Activated B cell treated with CpG ODN at 0.5 μM for 24 hours (primary cell): Measurements from ENCODE around the gene PARM1. TPM values are rescaled to one million over a fixed set of nuclear protein-coding genes. Genes with fewer than 3 reads are reported as not detected.
"Not testable (repeated sequence)": the region's sequence is repeated elsewhere in the genome, so short reads cannot be mapped to it uniquely, and the experiment has no call there.

ENCODE experiments used
- ATAC-seq: fragments of 200-7000 bp; cut with Tn5 transposase; one replicate; pipeline ENCODE4 v1.10.0; 2021; ENCODE audit warnings: low read depth, mild to moderate bottlenecking, moderate library complexity
- CTCF ChIA-PET: fragments of 350-600 bp; sonication (Branson Sonifier 250); formaldehyde crosslinking; loops from one replicate; lab custom pipeline; 2021; ENCODE audit warnings: antibody characterized with exemption; lab: Charles Lee
- POLR2A ChIA-PET: fragments of 350-600 bp; sonication (Branson Sonifier 250); formaldehyde crosslinking; loops from one replicate; lab custom pipeline; 2021; ENCODE audit warnings: antibody characterized with exemption; lab: Charles Lee
- DNase-seq: peaks from one replicate; pipeline ENCODE4 v3.0.0; 2022
- H3K27ac Mint-ChIP-seq: one replicate; pipeline ENCODE4 v1.8.0; 2020; ENCODE audit warnings: mixed read lengths
- H3K27me3 Mint-ChIP-seq: one replicate; pipeline ENCODE4 v1.8.0; 2021; ENCODE audit warnings: mixed read lengths
- H3K36me3 Mint-ChIP-seq: one replicate; pipeline ENCODE4 v1.8.0; 2021; ENCODE audit warnings: low read depth, mixed read lengths
- H3K4me1 Mint-ChIP-seq: one replicate; pipeline ENCODE4 v1.8.0; 2021; ENCODE audit warnings: mixed read lengths
- H3K4me3 Mint-ChIP-seq: one replicate; pipeline ENCODE4 v1.8.0; 2020; ENCODE audit warnings: mild to moderate bottlenecking, mixed read lengths
- H3K9me3 Mint-ChIP-seq: one replicate; pipeline ENCODE4 v1.8.0; 2020; ENCODE audit warnings: mixed read lengths
- CTCF ChIP-seq: fragments of 200-600 bp; IDR thresholded peaks from one replicate; pipeline ENCODE4 v1.8.0; 2022; ENCODE audit warnings: antibody characterized with exemption, mild to moderate bottlenecking
- intact Hi-C: fragments of 100-400 bp; cut with micrococcal nuclease; formaldehyde crosslinking; loops from one replicate; pipeline ENCODE4 v1.15.1; 2024
- total RNA-seq: library from RNA; stranded (reverse); gene quantifications from 2 replicates; pipeline ENCODE4 v1.2.3, GENCODE V29; 2022

Gene PARM1
- total RNA-seq, 1 donor from 2014 or later = 6.5 TPM

GRCh38 chr4:74983253-74983635 is 50.3 kb downstream of the PARM1 start:
- intact Hi-C loops = no loop called here
- Mint-ChIP-seq H3K4me3 (no peak overlapping the region), H3K27ac (no peak overlapping the region), H3K36me3 (peaks cover 5% of the 10 kb centered on the region), H3K9me3 (peaks cover 16% of the 10 kb centered on the region), H3K27me3 (no peaks in the 10 kb centered on the region), H3K4me1 (no peaks in the 10 kb centered on the region)
- TF ChIP-seq CTCF = no peak
- CTCF ChIA-PET = no interaction called here
- ATAC-seq (no peak), DNase-seq (no peak)
- POLR2A ChIA-PET = no interaction called here

GRCh38 chr4:74990276-74990875 is 57.5 kb downstream of the PARM1 start:
- no peak for ATAC-seq
- no peaks in the 10 kb centered on the region for H3K27me3 Mint-ChIP-seq
- H3K27ac Mint-ChIP-seq = no peak overlapping the region
- intact Hi-C loops = no loop called here
- peaks cover 5% of the 10 kb centered on the region for H3K9me3 Mint-ChIP-seq
- no peak overlapping the region for H3K4me3 Mint-ChIP-seq
- POLR2A ChIA-PET = interaction anchor here (1.0 kb wide), 1 partner anchor 56 kb away, joined by 3 read pairs; no protein-coding TSS in a partner anchor
- TF ChIP-seq CTCF = no peak
- DNase-seq = no peak
- peaks cover 3% of the 10 kb centered on the region for H3K36me3 Mint-ChIP-seq
- CTCF ChIA-PET = no interaction called here
- H3K4me1 Mint-ChIP-seq = no peaks in the 10 kb centered on the region

GRCh38 chr4:74994436-74994835 is 61.5 kb downstream of the PARM1 start:
- H3K4me3 Mint-ChIP-seq, H3K36me3 Mint-ChIP-seq, CTCF ChIA-PET, H3K9me3 Mint-ChIP-seq, POLR2A ChIA-PET, H3K27ac Mint-ChIP-seq, DNase-seq, H3K27me3 Mint-ChIP-seq, ATAC-seq, H3K4me1 Mint-ChIP-seq, intact Hi-C loops: not testable (repeated sequence)

- ChIA-PET CTCF (no interaction called here), POLR2A (no interaction called here)
- no peak overlapping the region for H3K4me3 Mint-ChIP-seq
- H3K36me3 Mint-ChIP-seq = no peaks in the 10 kb centered on the region
- no peak for TF ChIP-seq CTCF
- H3K27me3 Mint-ChIP-seq = no peaks in the 10 kb centered on the region
- no peak for DNase-seq
- peaks cover 5% of the 10 kb centered on the region for H3K4me1 Mint-ChIP-seq
- peaks cover 3% of the 10 kb centered on the region for H3K9me3 Mint-ChIP-seq
- no peak overlapping the region for H3K27ac Mint-ChIP-seq
- no peak for ATAC-seq
- intact Hi-C loops = no loop called here
These were observed 64.1 kb downstream of the PARM1 start for GRCh38 chr4:74996996-74997395.

GRCh38 chr4:74997948-74998729 is 65.2 kb downstream of the PARM1 start:
- Mint-ChIP-seq H3K4me3 (no peak overlapping the region), H3K27ac (no peak overlapping the region), H3K9me3 (no peaks in the 10 kb centered on the region), H3K36me3 (no peaks in the 10 kb centered on the region), H3K4me1 (peaks cover 5% of the 10 kb centered on the region), H3K27me3 (no peaks in the 10 kb centered on the region)
- no peak for TF ChIP-seq CTCF
- ChIA-PET CTCF (no interaction called here), POLR2A (no interaction called here)
- no peak for ATAC-seq
- no peak for DNase-seq
- intact Hi-C loops = no loop called here
